DMS 273 (cell line): ENCODE data around the gene PXK.

Experiments
- DNase-seq: peaks from one replicate; lab custom pipeline; 2025; ENCODE audit not compliant: unreplicated experiment; lab: John Stamatoyannopoulos, UW

The PXK gene

DNA sequence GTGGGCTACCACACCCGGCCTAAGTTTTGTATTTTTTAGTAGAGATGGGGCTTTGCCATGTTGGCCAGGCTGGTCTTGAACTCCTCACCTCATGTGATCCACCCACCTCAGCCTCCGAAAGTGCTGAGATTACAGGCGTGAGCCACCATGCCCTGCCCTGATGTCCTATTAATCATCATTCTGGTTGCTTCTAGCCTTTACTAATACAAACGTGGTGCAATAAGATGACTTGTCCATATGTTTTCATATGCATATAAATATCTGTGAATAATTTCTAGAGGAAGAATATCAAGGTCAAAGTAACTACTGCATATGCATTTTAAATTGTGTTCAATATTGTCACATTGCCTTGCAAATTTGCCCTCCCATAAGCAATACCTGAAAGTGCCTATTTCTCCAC, 126.5 kb downstream of the PXK start:
- DNase-seq, result no peak

DNA sequence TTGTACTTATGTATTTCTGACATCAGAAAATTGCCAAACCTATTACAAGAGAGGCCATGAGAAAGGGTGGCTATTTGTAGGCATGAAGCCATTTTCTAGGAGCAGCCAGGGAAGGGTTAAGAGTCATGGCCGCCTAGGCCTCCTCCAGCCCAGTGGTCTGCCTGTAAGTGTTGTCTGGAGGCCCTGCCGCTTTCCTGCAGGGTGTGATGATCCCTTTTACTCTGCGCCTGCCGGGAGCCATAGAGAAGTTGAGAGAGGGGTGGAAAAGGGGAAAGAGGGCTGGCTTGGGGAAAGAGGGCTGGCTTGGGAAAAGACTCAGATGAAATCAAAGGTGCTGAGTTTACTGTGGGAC, 130.1 kb downstream of the PXK start:
- no peak for DNase-seq

DNA sequence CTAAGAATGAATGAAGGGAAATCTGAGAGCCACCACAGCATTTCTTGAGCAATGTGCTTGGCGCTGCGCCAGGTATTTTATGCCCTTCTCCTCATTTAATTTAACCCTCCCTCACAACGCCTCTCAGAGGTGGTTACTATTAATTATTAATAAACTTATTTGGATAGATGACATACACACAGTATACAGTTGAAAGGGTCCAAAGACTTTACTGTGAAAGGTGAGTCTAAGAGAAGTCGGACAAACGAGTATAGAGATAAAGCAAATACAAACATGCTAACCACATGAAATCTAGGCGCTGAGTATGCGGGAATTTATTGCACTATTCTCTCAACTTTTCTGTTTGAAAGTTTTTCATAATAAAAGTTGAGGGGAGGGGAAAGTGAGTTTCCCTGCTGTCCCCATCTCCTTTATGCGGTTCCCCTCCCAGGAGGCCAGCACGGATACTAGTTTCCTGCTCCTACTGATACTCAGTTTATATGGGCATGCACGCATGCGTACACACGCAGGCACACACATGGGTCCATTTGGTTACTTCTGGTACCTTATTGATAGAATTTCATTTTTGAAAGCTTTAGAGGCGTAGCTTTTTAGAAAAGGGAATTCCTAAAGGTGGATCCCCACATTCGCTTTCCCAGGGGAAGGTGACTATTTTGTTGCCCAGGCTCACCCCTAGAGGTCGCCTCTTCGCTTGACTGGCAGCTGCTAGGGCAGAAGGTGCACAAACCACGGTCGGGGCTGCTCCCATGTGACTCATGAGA, 130.7 kb downstream of the PXK start:
- peak; percentile 89 for DNase-seq

DNA sequence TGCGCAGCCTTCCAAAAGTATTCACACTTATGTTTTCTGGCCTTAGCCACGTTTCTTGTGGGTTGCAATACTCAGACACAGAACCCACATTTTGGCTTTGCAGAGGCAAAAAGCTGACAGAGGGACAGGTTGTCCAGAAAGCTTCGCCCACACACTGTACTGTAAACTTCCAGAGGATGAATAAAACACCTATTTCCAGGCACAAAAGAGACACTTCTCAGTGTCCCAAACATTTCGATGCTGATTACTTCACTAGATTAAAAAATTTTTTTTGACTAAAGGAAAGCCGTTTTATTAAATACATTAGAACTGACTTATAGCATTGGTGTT, 131.2 kb downstream of the PXK start:
- no peak for DNase-seq

DNA sequence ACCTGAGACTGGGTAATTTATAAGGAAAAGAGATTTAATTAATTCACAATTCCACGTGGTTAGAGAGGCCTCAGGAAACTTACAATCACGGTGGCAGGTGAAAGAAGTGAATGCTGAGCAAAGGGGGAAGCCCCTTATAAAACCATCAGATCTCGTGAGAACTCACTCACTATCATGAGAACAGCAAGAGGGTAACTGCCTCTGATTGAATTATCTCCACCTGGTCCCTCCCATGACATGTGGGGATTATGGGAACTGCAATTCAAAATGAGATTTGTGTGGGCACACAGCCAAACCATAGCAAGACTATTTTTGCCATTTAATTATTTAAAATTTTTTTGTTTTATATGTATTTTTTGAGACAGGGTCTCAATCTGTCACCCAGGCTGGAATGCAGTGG, 132.2 kb downstream of the PXK start:
- DNase-seq, result peak; percentile 17

DNA sequence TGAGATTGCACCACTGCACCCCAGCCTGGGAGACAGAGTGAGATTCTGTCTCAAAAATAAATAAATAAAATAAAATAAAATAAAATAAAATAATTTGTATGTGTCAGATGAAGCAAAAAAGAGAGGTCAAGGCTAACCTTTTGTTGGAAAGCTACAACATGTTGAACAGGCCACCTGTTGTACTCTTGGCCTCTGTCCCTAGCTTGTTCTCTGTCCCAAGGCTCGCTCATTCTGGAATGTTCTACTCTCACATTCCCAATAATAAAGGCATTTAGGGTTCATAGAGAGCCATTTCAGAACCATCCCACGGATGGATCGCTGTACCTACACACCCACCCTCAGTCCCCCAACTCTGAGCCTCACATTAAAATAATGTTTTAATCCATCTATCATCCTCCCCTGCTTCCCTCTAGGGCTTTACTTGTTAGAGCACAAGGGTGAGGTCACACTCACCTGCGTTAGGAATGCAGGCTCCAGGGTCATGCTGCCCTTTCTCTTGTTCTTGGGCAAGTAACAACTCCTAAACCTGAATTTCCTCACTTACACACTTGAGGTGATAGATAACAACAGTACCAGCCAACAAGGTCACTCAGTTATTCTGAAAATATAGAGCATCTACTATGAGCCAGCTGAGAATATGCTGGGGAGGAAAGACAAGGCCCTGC, 134.3 kb downstream of the PXK start:
- DNase-seq, result no peak

DNA sequence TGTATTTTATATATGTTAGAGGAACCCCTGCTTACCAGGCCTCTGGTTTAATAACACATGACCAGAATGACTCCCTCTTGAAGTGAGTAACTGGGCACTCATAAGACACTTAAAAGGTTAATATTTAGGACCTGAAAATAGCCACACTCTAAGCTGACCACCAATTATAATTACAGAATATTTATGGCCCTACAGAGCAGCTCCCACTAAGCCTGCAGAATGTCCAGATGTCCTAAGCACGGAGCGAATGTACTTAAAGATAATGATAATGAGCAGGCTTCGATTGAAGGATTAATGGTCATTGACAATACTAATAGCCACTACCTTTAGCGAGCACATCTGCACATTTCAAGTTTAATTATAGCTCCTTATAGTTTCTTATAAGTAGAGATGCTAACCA, 136.4 kb downstream of the PXK start:
- DNase-seq, result no peak

DNA sequence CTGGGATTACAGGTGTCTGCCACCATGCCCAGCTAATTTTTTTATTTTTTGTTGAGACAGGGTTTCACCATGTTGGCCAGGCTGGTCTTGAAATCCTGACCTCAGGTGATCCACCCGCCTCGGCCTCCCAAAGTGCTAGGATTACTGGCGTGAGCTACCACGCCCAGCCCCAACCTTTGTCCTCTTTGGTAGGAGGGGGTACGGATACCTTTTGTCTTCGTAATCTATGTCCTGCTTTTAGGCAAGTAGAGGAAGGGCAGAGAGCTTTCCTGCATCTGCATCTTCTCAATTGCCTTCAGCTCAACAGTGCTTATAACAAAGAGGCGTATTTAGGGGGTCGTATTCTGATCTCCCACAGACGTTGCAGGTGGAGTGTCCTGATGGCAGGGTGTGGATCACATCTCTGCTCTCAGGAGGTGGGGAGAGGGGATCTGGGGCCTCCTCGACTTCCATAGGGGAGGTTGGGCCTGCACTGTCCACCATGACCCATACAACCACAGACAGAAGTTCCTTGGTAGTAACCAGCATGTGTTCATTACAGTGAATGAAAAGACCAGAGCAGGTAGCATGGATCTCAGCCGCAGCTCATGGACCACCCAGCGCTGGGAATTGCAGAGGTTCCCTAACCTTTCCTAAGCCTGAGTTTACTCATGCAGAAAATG, 137.8 kb downstream of the PXK start:
- no peak for DNase-seq

DNA sequence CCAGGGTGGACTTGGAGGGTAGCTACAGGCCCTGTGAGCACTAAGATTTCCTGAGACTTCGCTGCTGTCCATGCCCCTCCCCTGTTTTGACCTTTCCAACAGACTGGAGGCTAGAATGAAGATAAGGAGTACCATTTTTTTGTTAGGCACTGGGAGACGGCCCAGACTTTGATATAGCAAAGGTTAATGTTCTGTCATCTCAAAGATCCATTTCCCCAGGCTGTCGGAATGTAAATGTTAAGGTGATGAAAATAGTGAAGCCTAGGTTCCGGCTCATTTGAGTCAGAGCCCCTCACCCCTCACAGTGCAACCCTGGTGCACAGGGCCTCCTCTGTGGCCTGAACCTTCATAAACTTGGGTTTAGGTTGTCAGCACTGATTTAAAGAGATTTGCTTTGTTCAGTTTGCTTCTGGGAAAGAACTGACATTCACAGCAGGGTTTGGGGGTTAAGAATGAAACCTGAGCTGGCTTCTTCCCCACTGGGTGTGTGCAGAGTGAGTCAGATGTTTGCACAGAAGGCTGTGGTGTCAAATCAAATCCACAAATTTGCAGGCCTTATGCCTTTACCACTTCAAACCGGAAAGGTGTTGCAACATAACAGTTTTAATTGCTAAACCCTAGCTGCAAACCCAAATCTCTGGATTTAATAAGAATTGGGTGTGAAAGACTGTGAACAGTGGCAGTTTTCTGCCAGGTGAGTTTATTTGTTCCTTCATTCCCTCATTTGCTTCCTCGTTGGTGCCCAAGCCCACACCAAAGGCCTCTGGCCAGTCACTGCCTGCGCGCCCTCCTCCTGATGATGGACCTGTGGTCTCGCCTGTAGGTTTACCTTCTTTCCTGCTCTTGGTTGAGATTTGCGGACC, 138.6 kb downstream of the PXK start:
- DNase-seq, result peak; percentile 89

DNA sequence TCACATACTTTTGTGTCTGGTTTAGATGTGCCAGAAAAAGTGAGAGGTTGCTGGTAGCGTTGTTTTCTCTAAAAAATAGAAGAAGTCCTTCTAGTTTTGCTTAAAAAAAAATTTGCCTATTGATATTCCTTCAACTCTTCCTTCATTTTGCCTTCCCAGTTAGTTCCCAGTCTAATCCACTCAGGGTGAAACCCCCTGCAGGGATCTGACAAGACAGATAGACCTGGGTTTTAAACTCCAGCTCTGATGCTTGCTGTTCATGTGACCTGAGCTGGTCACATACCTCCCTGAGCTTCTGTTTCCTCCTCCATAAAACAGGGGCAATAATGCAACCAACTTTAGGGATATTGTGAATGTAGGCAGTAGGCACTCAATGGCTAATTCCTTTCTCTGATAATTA, 140.6 kb downstream of the PXK start:
- DNase-seq, result no peak

DNA sequence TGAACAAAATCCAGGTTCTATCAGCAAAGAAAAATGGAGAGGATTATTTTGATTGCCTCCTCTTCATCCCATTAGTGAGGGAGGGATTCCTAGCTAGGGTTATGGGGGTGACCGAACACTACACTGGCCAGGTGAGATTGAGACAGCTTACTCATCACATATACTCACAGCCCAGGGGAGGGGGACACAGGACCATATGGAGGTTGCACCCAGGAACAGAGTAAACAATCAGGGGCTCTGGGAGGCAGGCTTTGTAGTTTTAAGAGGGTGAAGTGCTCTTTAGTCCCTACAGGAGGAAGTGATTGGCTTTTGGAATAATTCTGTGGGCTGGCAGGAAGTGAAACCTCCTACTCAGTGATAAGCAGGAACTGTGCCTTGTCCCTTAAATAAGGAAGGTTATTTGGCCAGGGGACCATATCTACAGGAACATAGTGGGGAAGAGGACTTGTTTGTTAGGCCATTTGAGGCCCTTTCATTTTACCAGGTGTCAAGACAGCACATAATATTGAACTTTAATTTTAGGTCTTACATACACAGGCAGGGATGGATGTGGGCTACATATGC, 141.7 kb downstream of the PXK start:
- no peak for DNase-seq

DNA sequence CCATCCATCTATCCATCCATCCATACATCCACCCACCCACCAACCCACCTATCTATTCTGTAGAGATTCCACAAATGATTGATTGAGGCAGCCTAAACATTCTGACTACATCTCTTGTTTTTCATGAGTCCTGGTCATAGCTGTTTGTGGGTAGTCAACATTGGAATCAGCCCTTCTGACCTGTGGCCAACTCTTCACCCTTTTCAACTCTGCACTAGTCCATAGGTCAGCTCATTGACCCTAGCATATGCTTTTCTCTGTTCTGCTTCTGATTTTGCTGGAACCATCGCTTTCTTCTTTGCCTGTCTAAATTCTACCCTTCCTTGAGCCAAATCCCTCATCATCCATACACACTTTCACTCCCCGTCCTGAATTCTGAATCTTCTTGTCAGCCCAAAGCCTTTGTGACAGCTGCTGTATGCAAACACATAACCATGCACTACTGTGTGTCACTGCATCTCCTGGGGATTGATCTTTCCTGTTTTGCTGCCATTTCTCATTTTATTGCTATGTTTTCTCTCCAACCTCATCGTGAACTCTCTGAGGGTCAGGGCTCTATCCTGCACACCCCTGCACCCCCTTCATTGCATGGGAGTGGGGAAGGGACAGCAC, 142.4 kb downstream of the PXK start:
- DNase-seq, result no peak
